ENCODE results near the gene TMEM202. TPM values are rescaled to one million over a fixed set of nuclear protein-coding genes. Genes with fewer than 3 reads are reported as not detected.

The TMEM202 gene
- total and polyA plus RNA-seq, 10 of the 15 experiments (the other 5 are each of a cell fraction or from before 2014, with no cell fraction given): not detected

GRCh38 chr15:72402726-72403125 is 4.6 kb downstream of the TMEM202 start:
- Histone ChIP-seq H3K4me3 (no peak overlapping the region), H3K27ac (ENCODE audit: control insufficient read depth, insufficient read depth) (no peak overlapping the region), H3K4me2 (ENCODE audit: control insufficient read depth, insufficient read depth) (no peak overlapping the region), H3K36me3 (ENCODE audit: control insufficient read depth in 2 of 2, insufficient read depth in 2 of 2, low read length in 1 of 2) (no peaks in the 10 kb centered on the region), H2AFZ (ENCODE audit: control insufficient read depth, low read depth, low read length) (no peak overlapping the region), H3K79me2 (ENCODE audit: control insufficient read depth, insufficient read depth, low read length) (no peaks in the 10 kb centered on the region), H3K27me3 (replicated peaks in 1 of 2; ENCODE audit: control insufficient read depth in 2 of 2, insufficient read depth in 2 of 2, low read length in 1 of 2) (peaks cover 2 to 3% of the 10 kb centered on the region in 2 experiments; a peak in 3 of 4 replicates), H3K4me1 (ENCODE audit: control insufficient read depth, insufficient read depth, low read length) (no peaks in the 10 kb centered on the region), H3K9me3 (replicated peaks; ENCODE audit: control insufficient read depth, insufficient read depth, low read length) (no peaks in the 10 kb centered on the region), H3K9ac (ENCODE audit: control insufficient read depth, insufficient read depth, low read length) (no peak overlapping the region), H4K20me1 (ENCODE audit: control insufficient read depth, insufficient read depth) (no peaks in the 10 kb centered on the region)
- in situ Hi-C loops (cut with MboI): loop anchor here (10.0 kb wide), 1 partner anchor 272 kb away; no protein-coding TSS in a partner anchor
- intact Hi-C loops (cut with micrococcal nuclease; ENCODE audit: unreplicated experiment): no loop called here
- DNase-seq (ENCODE audit: low read depth, low spot score) (no peak), FAIRE-seq (no peak), ATAC-seq (no peak)
- ChIA-PET SMC1A (ENCODE audit: uncharacterized antibody, unreplicated experiment) (no interaction called here), POLR2A (no interaction called here), CTCF (no interaction called here), RAD21 (ENCODE audit: unreplicated experiment) (no interaction called here)
- WGBS (ENCODE audit: insufficient coverage, insufficient replicate concordance, low lambda C conversion rate, missing lambda C conversion rate): 80% methylated on average over 5 of the region's 5 CpGs
- TF ChIP-seq BRCA1 (IDR thresholded peaks at IDR 0.05; ENCODE audit: low read depth, low read length): no peak
- no peak for TF ChIP-seq CEBPB (IDR thresholded peaks at IDR 0.05; ENCODE audit: borderline replicate concordance in 1 of 2, low read depth in 2 of 2, low read length in 2 of 2)
- TF ChIP-seq GABPA (IDR thresholded peaks at IDR 0.05; ENCODE audit: low read depth): no peak
- TF ChIP-seq ASH2L (IDR thresholded peaks at IDR 0.05; ENCODE audit: borderline replicate concordance, low read depth): no peak
- BruUV-seq (replicated peaks): no TSS peak

GRCh38 chr15:72404356-72404755 is 6.3 kb downstream of the TMEM202 start:
- 0% methylated on average over 3 of the region's 3 CpGs for WGBS (ENCODE audit: insufficient coverage, insufficient replicate concordance, low lambda C conversion rate, missing lambda C conversion rate)
- ChIA-PET SMC1A (ENCODE audit: uncharacterized antibody, unreplicated experiment) (interaction anchor here (1.2 kb wide), 1 partner anchor 79 kb away, joined by 3 read pairs; no protein-coding TSS in a partner anchor), RAD21 (ENCODE audit: unreplicated experiment) (interaction anchor here (1.2 kb wide), 1 partner anchor 11 kb away, joined by 3 read pairs; no protein-coding TSS in a partner anchor), CTCF (interaction anchor here (0.8 kb wide), 2 partner anchors 22 to 92 kb away, joined by 3 read pairs; no protein-coding TSS in a partner anchor), POLR2A (no interaction called here)
- Histone ChIP-seq H3K4me2 (ENCODE audit: control insufficient read depth, insufficient read depth) (no peak overlapping the region), H2AFZ (ENCODE audit: control insufficient read depth, low read depth, low read length) (no peak overlapping the region), H3K27me3 (replicated peaks in 1 of 2; ENCODE audit: control insufficient read depth in 2 of 2, insufficient read depth in 2 of 2, low read length in 1 of 2) (peaks cover 2 to 3% of the 10 kb centered on the region in 2 experiments; a peak in 3 of 4 replicates), H3K4me3 (no peak overlapping the region), H3K9ac (ENCODE audit: control insufficient read depth, insufficient read depth, low read length) (no peak overlapping the region), H3K9me3 (replicated peaks; ENCODE audit: control insufficient read depth, insufficient read depth, low read length) (no peaks in the 10 kb centered on the region), H3K4me1 (ENCODE audit: control insufficient read depth, insufficient read depth, low read length) (no peaks in the 10 kb centered on the region), H4K20me1 (ENCODE audit: control insufficient read depth, insufficient read depth) (no peaks in the 10 kb centered on the region), H3K79me2 (ENCODE audit: control insufficient read depth, insufficient read depth, low read length) (no peaks in the 10 kb centered on the region), H3K27ac (ENCODE audit: control insufficient read depth, insufficient read depth) (no peak overlapping the region), H3K36me3 (ENCODE audit: control insufficient read depth in 2 of 2, insufficient read depth in 2 of 2, low read length in 1 of 2) (no peaks in the 10 kb centered on the region)
- no TSS peak for BruUV-seq (replicated peaks)
- intact Hi-C loops (cut with micrococcal nuclease; ENCODE audit: unreplicated experiment) (no loop called here), in situ Hi-C loops (cut with MboI) (loop anchor here (10.0 kb wide), 1 partner anchor 270 kb away; no protein-coding TSS in a partner anchor)
- TF ChIP-seq HCFC1 (IDR thresholded peaks at IDR 0.05; ENCODE audit: low read length) (no peak), TCF12 (IDR thresholded peaks at IDR 0.05; ENCODE audit: low read depth, low read length) (no peak), NR2C2 (IDR thresholded peaks at IDR 0.05; ENCODE audit: borderline replicate concordance, control insufficient read depth, insufficient read length, low read depth) (no peak), ZNF217 (IDR thresholded peaks at IDR 0.05) (no peak), IKZF1 (conservative IDR thresholded peaks at IDR 0.05) (no peak), TCF3 (IDR thresholded peaks at IDR 0.05; ENCODE audit: borderline replicate concordance, insufficient read depth, low read depth, low read length) (no peak), CTCF (IDR thresholded peaks at IDR 0.05 in 2 of 3, conservative IDR thresholded peaks at IDR 0.05 in 1 of 3; ENCODE audit: control insufficient read depth in 2 of 3, extremely low read depth in 1 of 3, insufficient read depth in 1 of 3, low read depth in 3 of 3, low read length in 3 of 3) (no peak)
- DNase-seq (ENCODE audit: low read depth, low spot score): no peak
- no peak for FAIRE-seq
- no peak for ATAC-seq

Data from GM12878 (cell line).